Gastroesophageal sphincter (tissue), 3 donors: Measurements from ENCODE around the gene PGM2.

ENCODE experiments used
- CTCF ChIP-seq, 4 experiments: fragments of 200-600 bp in 2 of 4; fragments of 450-650 bp in 2 of 4; sonication (generic) in 1 of 4; IDR thresholded peaks; one replicate each; pipeline ENCODE4 v1.5.1; 2017 to 2019; ENCODE audit warnings: antibody characterized with exemption in 4 of 4, mild to moderate bottlenecking in 2 of 4, moderate library complexity in 2 of 4
- POLR2A ChIP-seq, 2 donors: fragments of 450-650 bp; IDR thresholded peaks; one replicate each; pipeline ENCODE4 v1.6.1; 2017; ENCODE audit warnings: antibody characterized with exemption in 2 of 2, mild to moderate bottlenecking in 2 of 2, moderate library complexity in 1 of 2
- POLR2AphosphoS5 ChIP-seq: sonication (generic); formaldehyde crosslinking; IDR thresholded peaks from one replicate; pipeline ENCODE4 v1.6.1; 2017; ENCODE audit warnings: antibody characterized with exemption

GRCh38 chr4:37890801-37891259, 64.3 kb downstream of the PGM2 start, which contains the start of gene TBC1D1:
- no peak for TF ChIP-seq CTCF (IDR thresholded peaks at IDR 0.05)
- peak in 1 of 2 donors; percentile 12 for TF ChIP-seq POLR2A (IDR thresholded peaks at IDR 0.05)
- no peak for TF ChIP-seq POLR2AphosphoS5
